Daoy (cell line): ENCODE data around the gene PUS3. TPM values are rescaled to one million over a fixed set of nuclear protein-coding genes. Genes with fewer than 3 reads are reported as not detected.
A peak's percentile ranks its signal among the peaks of the same experiment; 100 is the strongest.

Source experiments
- DNase-seq: peaks from one replicate; pipeline ENCODE4 v3.0.0-alpha.2; 2015; ENCODE audit warnings: low read depth
- total RNA-seq: library from RNA; depleted of rRNA; stranded (reverse); fragments of >200 nt; shearing (Covaris generic); gene quantifications from 2 replicates; pipeline ENCODE4 v1.2.3, GENCODE V29; 2014

Gene PUS3
- total RNA-seq, 1 experiment from 2014 or later = 24.0 TPM

DNA sequence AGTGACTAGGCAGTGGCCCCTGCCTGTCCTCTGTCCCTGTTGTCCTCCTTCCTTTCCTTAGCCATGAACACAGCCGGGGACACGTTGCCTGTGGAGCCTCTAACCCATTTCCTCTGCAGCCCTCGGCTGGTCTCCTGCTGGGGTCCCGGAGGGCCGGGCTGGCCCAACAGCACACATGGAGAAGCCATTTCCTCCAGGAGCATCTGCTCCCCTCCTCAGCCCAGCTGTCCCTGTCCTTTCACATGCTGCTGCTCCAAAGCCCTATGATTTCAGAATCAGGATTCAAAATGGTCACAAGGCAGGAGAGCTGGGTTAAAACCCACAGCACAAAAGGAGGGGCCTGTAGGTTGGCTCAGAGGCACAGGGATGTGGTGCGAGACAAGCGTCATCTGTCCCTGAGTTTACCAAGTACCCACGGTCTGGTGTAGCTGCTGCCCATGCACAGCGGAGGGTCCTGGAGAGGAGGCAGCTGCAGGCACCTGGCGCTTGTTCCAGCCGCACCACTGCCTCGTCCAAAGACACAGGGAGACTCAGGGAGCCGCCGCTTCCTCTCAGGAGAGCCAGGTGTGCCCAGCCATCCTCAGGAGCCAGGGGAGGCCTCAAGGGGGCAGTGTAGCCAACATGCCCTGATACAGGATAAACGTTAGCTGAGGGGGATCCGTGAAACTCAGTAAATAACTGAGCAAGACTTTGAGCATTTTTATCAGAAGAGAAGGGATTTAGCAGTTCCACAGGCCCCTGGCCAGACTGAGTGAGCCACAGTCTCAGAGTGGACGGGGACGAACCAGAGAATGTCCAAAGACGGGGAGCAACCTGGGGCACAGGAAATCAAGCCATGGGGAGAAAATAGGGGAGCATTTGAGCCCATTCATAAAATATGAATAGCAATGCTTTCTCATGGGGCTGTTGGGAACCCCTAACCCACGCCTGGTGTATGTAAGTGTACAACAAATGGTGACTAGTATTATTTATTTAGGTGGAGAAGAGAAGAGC, 38.9 kb upstream of the PUS3 start:
- DNase-seq = peak; percentile 48

DNA sequence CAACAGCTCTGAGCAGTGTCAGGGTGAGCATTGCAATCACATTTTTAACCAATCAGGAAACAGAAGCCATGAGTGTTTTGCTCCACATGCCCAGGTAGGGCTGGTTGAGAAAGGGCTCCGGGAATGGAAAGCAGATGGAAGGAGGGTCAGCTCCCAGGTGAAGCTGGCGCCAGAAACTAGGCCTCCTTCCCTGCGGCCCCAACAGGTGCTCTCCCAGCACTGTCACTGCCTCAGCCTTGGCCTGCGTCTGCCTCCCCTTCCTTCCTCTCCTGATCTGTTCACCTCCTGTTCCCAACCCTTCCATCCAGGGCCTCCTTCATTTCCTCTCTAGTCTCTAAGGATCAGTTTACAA, 38.2 kb upstream of the PUS3 start:
- DNase-seq = no peak

- no peak for DNase-seq
These were observed 37.1 kb upstream of the PUS3 start for GRCh38 chr11:125940145-125940544.

DNA sequence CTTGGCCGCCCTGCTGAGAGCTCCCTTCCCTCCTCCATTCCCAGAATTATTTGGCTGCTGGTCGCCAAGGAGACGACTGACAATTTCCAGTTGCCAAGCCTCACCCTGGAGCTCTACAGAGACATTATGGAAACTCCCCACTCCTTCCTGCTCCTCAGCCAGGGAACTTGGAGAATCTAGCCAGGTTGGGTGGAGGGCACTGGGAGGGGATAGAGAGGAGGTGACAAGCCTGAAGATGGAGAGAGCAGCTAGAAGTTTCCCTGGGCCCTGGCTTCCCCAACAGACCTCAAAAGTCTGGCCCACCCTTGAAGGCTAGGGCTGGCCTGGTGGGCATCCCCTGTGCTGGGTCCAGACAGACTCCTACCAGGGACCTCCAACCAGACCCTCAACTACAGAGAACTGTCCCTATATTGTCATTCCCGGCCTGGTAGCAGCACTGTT, 36.1 kb upstream of the PUS3 start:
- DNase-seq = no peak

GRCh38 chr11:125938418-125938817, 35.4 kb upstream of the PUS3 start:
- no peak for DNase-seq

DNA sequence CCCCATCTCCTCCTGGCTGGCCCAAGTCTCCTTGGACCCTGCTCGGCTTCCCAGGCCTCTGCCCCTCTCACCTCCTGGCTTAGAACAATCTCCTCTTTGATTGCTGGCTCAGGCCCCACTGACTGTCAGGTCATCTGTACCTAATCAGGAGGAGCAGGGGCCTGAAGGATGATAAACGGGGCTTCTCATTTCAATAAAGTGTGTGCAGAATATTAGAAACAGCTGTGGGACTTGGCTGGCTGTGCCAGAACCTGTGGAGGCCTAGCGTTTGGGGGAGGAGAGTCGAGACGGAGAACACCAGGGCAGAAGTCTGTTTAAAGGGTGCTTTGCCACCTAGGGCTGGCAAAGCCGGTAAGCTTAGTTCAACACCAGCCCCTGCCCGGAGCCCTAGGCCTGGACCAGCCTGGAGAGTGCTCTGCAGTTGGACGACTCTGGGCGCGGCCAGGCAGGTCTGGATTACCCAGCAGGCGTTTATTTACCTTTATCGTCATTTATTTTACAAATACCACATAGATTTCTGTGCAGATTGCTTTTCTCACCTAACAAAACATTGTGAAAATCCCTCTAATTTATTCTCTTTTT, 32.7 kb upstream of the PUS3 start:
- no peak for DNase-seq

DNA sequence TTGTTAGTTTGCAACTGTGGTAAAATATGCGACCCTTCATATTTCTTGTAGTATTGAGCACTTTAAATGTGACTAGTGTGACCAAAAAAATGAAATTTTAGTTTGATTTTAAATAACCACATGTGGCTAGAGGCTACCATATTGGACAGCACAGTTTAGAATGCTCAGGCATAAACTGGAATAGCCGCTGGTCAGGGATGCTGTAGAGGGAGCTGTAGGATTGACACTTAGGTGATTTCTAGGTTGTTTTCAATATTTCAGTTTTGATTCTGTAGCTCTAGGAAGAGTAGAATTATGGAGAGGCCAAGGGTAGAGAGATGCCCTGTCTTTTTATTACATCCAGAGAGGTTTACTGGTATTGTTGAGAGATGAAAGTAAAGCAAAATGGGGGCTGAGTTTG, 32.0 kb upstream of the PUS3 start:
- no peak for DNase-seq

GRCh38 chr11:125934473-125934872, 31.5 kb upstream of the PUS3 start:
- no peak for DNase-seq

GRCh38 chr11:125933030-125933813, 30.2 kb upstream of the PUS3 start:
- no peak for DNase-seq

GRCh38 chr11:125932301-125932700, 29.3 kb upstream of the PUS3 start:
- DNase-seq = no peak

- no peak for DNase-seq
These were observed 28.7 kb upstream of the PUS3 start for GRCh38 chr11:125931668-125932067.

- DNase-seq = no peak
These were observed 28.1 kb upstream of the PUS3 start for GRCh38 chr11:125931116-125931515.

DNA sequence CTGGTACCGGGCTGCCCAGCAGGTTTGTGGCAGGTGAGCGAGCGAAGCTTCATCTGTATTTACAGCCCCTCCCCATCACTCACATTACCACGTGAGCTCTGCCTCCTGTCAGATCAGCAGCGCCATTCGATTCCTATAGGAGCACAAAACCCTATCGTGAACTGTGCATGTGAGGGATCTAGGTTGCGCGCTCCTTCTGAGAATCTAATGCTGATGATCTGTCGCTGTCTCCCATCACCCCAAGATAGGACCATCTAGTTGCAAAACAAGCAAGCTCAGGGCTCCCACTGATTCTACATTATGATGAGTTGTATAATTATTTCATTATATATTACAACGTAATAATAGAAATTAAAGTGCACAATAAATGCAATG, 27.1 kb upstream of the PUS3 start:
- DNase-seq = no peak

GRCh38 chr11:125929445-125930075, 26.6 kb upstream of the PUS3 start:
- no peak for DNase-seq

GRCh38 chr11:125926682-125927081, 23.7 kb upstream of the PUS3 start:
- DNase-seq = no peak

GRCh38 chr11:125925804-125926203, 22.8 kb upstream of the PUS3 start:
- no peak for DNase-seq

- no peak for DNase-seq
These were observed 22.3 kb upstream of the PUS3 start for GRCh38 chr11:125925247-125925740.

DNA sequence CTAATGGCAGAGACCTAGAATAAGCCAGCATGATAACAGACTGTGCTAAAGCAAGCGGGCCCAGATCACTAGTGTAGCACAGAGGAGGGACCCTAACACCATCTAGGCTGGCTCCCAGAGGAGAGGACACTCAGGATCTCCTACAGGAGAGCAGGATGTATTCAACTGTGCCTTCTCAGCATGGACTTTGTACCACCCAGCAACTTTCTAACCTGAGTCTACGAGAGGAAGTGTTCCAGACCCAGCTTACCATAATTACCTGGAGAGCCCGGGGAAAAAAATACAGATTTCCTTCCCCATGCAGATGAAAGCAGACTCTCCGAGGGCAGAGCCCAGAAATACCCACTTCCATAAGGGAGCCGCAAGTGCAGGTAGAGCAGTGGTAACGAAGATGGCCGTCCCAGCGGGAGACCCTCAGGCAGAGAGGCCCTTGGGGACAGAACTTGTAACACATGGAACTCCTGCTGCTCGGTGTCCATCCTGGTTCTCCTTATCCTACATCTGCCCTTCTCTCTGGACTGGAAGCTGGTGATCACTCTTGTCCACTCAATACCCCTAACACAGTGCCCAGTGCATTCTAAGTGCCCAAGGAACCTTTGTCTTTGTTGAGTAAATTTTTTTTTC, 21.5 kb upstream of the PUS3 start:
- DNase-seq = no peak

DNA sequence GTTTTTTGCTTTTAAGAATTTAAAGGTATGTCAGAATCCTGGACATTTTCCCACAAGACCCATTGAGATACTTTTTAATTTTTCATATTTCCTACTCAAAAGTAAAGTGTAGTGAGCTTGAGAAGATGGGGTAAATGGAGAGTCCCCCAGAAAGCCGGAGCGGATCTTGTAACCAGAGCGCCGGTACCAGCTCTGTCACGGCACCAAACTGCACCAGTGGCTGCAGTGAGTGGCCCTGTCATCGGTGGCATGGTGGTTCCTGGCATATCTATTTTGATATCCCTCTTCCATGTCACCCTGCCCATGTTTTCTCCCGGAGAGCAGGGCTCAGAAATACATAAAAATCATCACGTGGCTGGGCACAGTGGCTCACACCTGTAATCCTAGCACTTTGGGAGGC, 20.6 kb upstream of the PUS3 start:
- no peak for DNase-seq

DNA sequence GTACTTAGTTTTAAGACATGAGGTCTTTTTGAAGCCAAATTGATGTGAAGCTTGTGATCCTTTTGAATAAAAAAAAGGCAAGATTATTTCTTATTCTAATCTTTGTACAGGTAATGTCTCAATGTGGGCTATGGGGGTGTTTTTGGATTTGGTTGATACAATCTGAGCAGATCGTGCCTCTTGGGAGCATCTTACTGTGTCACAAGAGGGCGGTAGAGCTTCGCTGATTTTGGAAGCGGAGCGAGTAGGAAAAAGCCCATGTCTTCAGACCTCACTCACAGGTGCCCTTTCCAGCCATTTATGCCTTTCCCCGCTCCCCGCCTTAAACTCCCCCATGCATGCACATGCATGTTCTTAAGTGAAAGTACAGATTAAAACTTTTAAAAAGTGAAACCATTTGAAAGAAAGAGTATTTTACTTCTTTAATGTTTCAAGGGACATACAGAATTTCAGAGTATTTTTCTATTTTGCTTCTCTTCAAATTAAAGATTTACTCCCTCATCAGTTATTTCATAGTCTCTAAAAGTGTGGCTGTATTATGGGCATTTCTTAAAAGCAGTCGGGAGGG, 20.1 kb upstream of the PUS3 start:
- DNase-seq = peak; percentile 71

DNA sequence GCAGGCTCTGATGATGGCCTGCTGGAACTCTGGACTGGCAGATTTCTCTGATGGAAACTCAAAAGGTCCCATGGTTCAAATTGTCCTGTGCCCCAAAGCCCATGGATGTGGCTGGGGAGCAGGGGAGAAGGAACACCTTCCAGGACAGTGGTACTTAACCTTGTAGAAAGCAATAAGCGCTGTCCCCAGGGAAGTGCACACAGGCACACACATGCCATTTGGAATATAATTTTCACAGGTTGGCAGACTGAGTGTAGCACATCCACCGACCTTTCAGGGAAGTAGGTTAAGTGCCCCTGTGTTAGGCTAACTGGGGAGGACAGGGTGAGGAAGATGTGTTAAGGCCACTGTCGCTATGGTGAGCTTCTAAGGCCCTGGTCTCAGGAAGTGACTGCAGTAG, 19.1 kb upstream of the PUS3 start:
- no peak for DNase-seq
